HG03095 (cell line): ENCODE measurements around the gene IPPK.

Experiments used
- ATAC-seq: cut with Tn5 transposase; IDR thresholded peaks from one replicate; pipeline ENCODE4 v1.9.1; 2021; ENCODE audit warnings: moderate library complexity; ENCODE audit not compliant: unreplicated experiment

IPPK gene

DNA sequence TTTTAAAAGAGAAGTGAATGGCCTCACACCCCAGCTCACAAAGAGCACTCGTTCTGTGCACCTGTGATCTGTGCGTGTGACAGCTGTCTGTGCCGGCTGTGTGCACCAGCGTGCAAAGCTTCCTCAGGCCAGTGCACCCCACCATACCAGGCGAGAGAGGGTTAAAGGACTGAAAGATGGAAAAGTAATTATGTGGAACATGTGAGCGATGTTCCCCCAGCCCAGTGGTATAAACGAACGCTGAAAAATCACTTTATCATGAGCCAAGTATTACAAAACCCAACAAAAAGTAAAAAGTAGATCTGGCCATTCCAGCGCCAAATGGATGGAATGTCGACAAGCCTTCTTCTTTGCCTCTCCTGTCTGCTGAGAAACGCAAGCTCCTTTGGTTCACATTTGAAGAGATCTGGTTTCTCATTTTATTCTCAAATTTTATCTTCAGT is 53.7 kb downstream of the IPPK start:
- no peak for ATAC-seq

DNA sequence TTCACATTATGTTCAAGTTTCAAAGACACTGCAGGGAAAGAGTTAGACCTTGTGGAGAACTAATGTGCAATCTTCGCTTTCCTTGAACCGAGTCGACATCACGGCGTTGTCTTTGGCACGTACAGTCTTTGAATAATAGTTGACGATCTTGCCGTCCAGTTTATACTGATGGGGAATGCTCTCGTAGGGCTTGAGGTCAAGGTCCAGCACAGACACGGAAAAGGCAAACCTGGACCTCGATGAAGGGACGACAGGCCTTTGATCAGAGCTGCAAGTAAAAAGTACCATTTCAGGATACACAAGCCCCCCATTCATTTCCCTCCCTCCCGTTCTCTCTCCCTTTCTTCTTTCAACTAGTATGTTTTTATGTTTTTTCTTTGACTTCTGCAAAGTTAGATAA is 54.1 kb downstream of the IPPK start:
- no peak for ATAC-seq

DNA sequence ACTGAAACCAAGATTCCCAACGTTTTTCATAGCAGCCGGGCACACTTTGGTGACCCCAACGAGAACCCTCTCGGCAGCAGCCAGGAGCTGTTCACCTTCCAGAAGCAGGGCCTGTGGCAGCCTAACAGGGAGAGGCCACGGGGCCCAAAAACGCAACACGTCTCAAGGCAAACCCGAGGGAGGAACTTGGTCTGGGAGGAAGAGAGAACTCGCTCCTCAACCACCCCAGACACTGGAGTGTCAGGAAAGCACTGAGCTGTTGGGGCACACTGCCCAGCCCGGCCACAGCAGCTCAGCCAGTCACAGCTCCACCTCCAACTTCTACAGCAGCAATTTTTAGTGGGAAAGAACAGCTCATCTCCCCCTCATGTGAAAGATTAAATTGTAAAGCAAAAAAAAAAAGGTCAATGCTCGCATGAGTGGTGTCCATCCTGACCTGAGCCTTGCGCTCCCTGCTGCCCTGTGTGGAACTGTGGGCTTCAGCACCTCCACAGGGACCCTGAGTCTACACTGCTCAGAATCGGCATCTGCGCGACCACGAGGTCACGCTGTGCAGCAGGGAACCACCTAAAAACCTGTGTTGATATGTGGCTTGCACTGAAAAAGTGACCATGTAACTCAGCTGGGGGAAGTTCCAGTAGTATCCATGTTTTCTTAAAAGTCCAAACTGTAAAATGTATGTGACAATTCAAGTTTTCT is 55.0 kb downstream of the IPPK start:
- no peak for ATAC-seq

DNA sequence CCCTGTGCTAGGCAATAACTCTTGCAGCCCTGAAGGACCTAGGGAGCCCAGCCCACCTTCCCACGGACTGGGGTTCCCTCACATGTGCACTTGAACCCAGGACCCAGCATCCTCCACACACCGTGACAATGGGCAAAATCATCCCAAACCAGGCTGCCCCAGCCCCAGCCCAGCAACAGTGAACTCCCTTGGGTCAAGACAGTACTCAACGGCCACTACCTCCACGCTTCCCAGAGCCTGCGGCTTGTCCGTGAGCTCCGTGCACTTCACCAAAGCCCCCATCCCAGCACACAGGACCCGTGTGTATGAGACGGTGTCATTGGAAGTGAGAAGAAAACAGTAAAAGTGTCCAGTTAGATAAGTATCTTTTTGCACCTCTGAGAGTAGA is 55.8 kb downstream of the IPPK start:
- ATAC-seq: no peak

DNA sequence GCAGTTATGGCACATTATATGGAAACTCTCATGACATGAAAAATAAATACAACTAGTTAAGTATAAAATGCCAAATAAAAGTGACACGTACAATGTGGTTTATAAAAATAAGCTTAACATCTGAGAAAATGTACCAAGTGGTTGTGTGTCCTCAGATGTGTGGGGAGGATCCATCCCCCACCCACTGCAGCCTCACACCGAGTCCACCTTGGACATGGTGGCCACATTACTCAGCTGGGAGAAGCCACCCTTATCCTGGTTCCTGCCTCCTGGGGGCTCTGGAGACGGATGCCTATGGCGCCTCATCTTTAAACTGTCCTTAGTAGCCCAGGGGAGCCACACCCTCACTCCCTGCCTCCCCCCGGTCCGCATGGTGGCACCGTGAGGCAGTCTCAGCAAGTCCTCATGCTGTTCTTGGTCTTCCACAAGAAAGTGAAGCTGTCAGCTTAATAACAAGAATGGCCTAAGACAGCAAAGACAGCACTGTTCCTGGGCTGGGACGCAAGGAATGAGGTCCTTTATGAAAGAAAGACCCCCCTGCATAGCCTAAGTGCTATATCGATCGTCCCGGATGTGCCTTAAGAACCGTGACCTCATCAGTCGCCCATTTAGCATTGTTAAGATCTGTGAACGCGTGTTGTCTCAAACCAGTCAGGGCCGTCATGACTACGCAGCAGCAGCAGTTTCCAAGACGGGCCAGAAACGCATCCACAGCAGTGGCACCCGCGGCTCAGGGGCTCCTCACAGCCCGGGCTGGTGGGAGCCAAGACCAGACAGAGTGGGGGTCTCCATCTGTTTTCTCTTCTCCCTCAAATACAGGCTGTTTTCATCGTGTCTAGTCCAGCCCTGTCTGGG is 56.4 kb downstream of the IPPK start:
- no peak for ATAC-seq

DNA sequence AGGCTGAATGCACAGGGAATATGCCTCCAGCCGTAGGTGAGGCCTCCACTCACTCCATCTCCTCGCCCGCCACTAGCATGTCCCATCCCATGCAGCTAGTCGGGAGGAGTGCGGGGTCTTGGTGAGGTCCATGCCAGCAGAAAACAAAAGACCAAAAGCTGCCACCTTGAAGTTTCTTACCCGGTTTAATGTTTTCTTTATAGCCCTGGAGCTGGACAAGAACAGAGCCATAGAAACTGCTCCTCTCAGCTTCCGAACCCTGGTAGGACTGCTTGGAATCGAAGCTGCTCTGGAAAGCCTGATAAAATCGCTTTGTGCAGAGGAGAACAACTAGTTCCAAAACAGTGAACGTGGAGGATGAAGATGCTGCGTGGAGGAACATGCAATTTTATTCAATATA is 57.1 kb downstream of the IPPK start:
- ATAC-seq: no peak

DNA sequence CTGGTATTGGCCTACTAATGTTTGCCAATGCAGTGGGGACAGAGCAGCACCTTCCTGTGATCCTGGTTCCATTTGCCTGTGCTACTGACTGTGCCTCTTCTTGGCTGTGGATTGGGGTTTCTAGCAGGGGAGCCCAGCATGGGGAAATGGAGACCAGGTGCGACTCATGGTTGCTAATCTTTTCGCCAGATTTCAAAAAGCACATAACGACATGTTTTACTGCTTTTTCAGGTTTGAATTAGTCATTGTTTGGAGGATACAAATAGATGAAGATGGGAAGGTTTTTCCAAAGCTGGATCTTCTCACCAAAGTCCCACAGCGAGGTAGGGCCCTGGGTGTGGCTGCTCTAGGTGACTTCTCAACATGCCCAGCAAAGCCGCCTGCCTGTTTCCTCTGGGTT is 57.6 kb downstream of the IPPK start:
- ATAC-seq: no peak

DNA sequence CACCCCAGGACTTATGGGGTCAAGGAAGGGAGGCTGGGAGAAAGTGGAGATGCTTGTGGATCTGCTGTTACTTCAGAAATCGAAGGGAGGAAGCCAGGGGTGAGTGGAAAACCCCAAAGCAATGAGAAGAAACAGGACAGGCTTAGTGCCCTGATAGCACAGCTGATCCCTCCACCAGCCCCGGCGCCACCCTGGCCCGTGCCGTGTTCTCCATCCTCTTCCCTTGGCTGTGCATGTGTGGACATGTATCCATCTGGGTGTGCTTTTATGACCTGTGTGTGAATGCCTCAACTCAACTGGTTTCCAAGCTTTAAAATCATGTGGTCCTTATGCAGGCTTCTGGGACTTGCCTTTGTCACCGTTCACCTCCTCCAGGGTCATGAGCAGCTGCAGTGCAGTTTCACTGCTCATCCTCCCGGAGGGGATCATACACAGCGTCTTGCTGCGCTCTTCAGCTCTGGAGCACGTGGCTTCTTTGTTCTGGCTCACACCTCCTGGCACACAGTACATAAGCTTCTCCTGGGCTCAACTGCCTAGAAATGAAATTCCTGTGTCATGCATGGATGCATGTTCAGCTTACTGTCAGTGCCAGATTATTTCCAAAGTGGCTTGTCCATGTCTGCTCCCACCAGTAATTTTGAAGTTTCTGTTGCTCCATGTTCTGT is 58.2 kb downstream of the IPPK start:
- no peak for ATAC-seq

DNA sequence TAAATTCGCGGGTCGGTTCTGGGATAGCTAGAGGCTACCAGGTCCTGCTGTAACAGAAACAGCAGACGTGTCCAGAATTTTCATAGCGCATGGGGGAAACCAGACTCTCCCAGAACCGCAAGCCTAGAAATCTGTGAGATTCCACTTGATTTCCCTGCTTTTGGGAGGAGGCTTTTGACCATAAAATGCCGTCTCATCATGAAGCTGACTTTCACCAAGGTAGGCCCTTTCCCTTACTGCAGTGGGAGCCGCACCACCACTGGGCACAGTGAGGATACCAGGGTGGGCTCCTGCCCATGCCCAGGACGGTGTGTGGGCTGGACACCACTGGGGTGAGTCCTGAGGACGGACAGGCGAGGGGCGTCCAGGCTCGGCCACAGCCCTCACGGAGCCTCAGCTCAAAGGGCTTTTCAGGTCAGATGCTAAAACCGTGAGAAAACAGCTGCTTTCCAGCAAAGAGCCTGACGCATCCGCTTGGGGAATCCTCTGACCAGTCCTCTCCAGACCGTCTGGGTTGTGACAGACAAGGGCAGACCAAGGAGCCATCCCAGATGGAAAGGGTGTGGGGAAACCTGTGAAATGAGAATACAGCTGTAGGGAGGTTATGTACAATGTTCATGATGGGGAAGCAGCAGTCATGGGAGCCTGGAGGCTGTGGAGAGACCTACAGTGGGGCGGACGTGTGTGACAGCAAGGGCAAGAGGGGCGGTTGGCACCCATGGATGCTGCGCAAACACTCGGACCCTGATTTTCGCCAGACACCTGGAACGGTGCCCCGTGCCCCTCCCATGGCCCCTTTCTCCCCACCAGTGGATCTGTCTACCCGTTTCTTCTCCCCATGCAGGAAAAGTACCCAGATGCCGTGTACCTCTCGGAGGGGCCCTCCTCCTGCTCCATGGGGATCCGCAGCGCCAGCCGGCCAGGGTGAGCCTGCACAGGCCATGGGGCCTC is 59.2 kb downstream of the IPPK start:
- no peak for ATAC-seq

DNA sequence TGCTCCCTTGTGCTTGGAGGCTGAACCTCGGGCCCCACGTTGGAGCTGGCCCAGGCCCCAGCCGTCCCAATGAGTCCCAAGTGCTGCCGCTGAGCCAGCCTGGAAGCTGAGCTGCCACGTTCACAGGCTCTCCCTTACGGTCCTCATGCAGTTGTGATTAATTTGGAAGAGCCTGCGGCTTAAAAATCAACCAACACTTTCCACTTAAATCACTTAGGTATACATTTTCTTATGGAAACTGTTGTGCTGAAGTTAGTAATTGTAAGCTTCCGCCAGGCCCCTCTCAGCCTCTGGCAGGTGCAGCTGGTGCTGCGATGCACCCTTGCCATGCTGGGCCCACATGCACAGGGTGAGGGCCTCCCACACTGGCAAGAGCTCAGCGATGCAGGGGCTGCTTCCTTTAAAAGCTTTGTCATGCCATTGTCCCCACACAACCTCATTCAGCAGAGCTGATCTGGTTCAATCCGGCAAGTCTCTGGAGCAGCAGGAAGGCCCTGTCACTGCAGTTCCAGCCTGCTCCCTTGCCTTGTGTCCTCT is 61.0 kb downstream of the IPPK start:
- no peak for ATAC-seq

DNA sequence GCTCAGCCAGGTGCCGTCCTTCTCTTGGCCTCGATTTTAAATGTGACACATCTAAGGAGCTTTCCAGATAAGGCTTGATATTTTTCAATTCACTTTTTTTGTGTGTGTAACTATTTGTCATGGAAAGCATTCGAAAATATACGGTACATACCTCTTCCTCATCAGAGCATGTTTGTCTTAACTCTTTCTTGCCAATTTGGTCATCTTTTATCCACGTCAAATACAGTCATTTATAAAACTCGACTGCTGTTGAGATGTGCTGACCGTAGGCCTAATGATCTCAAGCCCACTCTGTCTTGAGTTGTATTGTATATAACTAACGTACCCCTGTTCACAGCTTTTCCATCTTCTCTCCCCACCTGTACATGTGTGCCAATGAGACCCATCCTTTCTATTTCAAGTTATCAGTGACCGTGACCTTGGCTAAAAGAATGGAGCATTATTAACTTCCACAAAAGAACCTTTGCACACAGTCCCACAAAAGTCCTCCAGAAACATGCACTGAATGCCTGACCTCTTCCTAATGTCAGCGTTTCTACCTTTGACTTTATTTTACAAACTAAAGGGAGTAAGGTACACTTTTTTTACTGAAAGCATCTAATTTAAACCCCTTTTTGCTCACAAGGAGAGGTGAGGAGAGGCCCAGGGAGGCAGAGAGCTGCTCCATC is 61.6 kb downstream of the IPPK start:
- no peak for ATAC-seq

DNA sequence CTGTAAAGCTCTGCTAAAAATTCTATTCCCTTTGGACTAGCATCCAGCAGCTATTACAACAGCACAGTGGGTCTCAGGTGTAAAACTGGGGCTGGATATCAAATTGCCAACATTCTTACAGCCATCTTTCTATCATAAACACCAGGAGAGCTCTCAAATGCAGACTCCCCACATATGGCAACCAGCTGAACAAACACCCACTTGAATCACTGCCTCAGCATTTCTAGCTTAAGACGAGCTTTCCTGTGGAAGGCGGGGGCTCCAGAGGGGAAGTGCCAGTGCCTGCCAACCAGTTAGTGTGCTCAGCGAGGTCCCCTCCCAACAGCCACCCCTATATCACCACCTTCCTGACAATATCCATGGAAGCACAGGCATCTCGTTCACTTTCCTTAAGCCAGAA is 62.2 kb downstream of the IPPK start:
- ATAC-seq: no peak

DNA sequence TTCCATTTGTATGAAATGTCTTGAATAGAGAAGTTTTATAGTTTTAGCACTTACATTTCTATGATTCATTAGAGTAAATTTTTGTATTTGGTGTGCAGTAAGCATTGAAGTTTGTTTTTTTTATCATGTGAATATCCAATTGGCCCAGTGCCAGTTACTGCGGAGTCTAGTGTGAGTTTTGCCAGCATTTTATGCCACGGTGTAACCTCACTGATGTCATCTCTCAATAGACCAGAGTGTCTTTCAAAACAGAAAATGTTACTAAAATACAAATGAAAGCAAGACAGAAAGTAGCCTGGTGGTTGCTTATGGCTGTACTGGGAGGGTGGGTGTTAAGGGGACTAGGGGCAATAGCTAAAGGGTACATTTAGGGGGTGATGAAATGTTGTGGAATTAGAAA is 62.8 kb downstream of the IPPK start:
- ATAC-seq: no peak

DNA sequence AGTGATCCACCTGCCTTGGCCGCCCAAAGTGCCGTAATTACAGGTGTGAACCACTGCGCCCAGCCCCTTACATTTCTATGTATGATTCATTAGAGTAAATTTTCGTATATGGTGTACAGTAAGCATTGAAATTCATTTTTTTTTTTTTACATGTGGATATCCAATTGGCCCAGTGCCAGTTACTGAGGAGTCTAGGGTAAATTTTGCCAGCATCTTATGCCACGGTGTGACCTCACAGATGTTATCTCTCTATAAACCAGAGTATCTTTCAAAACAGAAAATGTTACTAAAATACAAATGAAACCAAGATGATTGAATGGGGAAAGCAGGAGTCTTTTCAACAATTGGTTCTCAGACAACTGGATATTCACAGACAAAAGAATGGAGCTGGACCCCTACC is 64.7 kb downstream of the IPPK start:
- ATAC-seq: no peak

DNA sequence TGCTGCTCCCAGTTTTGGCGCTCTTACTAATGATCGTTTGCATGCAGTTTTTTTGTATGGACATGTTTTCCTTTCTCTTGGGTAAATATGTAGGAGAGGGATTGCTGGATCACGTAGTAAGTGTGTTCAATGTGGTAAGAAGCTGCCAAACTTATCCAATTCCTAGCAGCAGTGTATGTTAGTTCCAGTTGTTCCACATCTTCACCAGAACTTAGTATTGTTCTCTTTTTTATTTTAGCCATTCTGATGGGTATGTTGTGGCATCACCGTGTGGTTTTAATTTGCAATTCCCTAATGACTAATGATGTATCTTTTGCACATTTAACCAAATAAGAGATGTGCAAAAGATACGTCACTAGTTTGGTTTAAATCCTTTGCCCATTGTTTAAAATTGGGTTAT is 65.9 kb downstream of the IPPK start:
- no peak for ATAC-seq

DNA sequence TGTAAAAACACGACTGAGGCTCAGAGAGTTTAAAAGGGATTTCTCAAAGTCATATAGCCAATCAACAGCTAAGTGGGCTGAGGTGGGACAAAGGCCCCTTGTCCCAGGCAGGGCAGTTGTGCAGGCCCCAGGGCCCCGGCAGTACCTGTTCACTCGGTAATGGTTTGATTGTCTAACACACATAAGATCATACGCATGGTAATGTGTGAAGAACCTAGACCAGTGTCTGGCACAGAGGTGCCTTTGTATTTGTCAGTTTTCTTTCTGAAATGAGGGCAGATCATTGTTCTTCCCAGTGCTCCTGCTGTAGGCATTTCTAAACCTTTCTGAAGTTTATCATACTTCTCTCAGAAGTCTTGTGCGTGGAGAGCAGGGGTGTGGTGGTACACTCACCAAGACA is 66.8 kb downstream of the IPPK start:
- no peak for ATAC-seq

DNA sequence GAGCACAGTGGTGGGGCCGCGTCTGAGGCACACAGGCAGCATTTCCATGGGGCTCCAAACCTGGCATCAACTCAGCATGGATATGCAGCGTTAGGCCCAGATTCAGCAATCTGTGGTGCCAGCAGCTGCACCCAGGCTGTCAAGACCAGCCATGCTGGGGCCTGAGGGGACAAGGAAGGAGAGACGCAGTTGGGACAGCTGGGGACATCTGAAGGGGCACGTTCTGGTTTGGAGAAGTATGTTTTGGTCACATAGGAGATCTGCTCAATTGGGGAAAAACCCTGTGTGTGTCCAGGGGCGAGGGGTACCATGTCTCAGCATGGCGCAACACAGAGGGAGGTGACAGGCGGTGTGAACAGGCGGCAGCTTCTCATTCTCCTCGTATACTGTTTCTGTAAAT is 67.5 kb downstream of the IPPK start:
- ATAC-seq: no peak

DNA sequence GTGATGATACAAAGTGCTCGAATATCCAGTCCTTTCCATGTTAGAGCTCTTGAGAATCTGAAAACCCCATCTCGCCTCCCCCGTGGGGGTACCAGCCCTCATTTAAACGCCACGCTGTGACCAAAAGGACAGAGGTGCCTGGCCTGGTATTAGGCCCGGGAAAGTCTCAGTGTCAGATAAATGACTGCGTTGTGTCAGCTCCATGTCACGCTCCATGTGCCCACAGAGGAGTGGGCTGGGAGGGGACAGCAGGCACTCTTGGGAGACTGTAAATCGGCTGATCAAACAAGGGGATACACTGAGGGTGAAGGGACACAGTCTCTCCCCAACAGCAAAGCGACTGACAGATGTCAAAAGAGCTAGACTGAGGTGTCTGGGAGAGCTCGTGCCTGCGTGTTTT is 68.5 kb downstream of the IPPK start:
- no peak for ATAC-seq

DNA sequence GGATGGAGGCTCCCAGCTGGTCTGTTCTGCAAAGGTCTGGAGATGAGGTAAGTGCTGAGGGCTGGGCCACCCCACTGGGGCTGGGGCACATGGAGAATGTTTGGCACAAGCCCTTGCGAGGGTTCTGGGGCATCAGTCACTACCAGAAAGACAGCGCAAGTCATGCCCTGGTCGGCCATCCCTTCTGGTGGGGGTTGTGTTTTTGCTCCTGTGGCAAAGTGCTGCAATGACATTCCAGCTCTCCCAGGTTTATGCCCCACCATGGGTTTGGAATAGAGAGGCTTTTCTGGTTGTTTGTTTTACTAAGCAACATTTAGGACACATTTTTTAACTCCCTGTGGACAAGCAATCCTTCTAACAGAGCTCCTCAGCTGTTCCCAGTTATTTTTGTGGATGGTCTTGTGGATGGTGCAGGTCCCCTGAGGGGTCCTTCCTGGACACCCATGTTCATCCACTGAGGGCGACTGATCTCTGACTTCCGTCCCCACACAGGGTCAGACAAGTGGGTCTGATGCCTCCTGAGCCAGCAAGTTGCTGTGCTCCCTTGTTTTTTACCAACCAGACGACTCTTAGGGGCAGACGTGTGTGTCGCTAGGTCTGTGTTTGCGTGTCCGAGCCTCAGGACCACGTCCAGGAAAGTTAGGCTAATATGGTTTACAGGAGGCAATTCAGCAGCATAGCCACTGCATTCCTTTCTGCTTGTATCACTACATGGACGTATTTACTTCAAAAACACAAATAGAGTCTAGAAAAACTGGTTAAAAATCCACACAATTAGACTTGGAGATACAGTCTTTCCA is 69.3 kb downstream of the IPPK start:
- no peak for ATAC-seq
